Stimulated activated CD8-positive, alpha-beta memory T cell treated with anti-CD3 and anti-CD28 coated beads, Interleukin-2, amount 100 ng/mL, for 48 hours (primary cell): Measurements from ENCODE around the gene GPR176.
A peak's percentile ranks its signal among the peaks of the same experiment; 100 is the strongest.

Experiments
- DNase-seq, 2 donors: peaks; one replicate each; pipeline ENCODE4 v3.0.0-alpha.2; 2020; ENCODE audit warnings: low read depth in 2 of 2

The GPR176 gene

DNA sequence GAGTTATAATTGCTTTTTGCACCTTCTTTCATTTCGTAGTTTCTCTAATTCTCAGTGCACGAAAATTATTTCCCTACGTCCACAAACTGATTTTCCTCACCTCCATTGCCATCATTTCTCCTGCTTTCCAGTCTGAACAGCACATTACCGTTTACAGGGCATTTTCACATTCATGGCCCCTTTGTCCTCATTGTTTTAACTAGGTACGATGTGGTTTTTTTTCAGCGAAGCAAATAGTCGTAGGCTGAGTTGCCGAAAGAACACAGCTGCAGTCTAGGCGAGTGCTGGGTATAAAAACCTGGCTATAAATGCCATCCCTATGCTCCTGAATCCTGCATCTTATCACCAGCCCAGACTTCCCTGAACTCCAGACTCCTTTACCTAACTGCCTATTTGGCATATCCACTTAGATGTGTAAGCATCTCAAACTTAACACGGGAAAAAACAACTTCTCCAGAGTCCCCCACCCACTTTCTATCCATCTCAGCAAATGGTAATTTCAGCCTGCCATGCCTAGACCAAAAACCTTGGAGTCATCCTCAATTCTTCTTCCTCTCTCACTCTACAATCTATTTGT lies 136.7 kb downstream of the GPR176 start:
- DNase-seq = no peak

DNA sequence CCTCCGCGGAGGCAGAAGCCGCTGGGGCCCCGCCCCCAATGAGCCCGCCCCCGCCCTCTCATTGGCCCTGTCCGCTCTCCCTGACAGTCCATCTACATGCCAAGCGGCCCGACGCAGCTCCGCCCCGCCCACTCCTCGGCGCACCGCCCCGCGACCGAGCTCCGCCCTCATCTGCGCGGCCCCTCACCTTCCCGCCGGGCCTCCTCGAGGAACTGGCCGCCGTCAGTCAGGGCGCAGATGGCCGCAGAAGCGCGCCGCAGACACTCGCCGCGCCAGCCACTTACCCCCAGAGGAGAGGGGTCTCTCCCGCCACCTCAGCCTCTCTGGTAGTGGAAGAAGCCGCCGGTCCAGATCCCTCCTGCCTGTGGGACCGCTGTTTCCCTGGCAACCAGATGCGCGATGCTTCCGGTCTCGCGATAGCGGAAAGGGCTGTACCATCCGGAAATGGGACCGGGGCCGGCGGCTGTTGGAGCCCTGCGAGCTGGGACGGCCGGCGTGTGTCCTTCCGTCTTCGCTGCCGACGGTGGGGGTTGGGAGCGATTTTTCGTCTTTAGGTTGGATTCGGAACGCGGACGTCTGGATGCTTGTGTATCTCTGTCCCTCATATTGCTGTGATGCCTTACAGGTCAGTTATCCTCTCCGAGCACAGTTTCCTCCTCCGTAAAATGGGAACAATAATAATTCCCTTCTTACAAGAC lies 137.5 kb downstream of the GPR176 start, which contains the start of gene FSIP1:
Gene FSIP1, minus strand, starts transcription at position 401 of the 698 bp plus-strand sequence. CDS start 6,317 bp downstream, outside the sequence.
- DNase-seq = peak; percentile 92 to 93

DNA sequence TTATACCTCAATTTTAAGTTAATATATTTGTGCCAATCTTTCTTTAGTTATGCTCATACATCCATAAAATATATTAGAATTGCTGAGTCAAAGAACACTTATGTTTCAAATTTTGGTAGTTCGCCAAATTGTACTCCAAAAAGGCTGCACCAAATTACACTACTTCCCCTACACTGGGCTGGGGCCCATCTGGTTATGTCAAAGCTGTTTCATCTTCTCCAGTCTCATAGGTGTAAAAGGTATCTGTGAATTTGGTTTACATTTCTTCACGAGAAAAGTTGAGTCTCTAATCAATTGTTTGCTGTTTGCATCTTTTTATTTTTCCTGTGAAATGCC lies 138.1 kb downstream of the GPR176 start:
- no peak for DNase-seq

DNA sequence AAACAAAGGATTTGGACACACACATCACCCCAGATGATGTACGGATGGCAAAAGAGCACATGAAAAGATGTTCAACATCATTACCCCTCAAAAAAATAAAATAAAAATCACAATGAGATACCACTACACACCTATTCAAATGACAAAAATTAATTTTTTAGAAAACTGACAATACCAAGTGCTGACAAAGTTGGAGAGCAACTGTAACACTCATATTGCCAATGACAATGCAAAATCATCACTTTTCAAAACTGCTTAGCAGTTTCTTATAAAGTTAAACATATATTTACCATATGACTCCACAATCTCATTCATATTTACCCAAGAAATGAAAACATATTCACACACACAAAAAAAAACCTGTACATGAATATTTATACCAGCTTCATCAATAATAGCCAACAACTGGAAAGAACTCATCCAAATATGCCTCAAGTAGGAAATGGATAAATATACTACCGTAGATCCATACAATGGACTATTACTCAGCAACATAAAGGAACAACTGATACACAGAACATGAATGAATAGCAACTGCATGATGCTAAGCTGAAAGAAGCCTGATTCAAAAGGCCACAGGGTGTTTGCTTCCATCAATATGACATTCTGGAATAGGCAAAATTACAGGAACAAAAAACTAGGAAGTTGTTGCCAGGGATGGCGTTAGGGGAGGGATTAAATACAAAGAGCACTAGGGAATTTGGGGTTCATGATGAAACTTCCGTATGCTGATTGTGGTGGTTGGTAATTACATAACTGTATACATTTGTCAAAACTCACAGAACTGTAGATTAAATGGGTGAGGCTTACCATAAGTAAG lies 138.7 kb downstream of the GPR176 start:
- DNase-seq = no peak

DNA sequence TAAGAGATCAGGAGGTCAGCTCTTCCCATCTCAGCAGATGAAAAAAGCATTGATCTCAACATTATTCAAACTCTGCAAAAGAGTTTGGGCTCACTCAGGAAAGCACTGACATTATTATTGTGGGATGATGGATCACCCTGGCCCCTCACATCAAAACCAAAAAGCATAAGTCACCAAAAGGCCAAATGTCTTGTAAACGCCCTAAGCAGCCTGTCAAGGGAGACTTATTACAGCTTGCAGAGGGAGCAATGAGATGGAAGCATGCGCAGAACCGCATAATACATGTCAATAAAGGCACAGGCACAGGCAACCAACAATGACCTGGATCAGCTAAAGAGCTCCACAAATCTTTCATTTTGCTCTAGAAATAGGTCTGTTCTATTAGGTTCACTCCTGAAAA lies 142.0 kb downstream of the GPR176 start:
- no peak for DNase-seq

DNA sequence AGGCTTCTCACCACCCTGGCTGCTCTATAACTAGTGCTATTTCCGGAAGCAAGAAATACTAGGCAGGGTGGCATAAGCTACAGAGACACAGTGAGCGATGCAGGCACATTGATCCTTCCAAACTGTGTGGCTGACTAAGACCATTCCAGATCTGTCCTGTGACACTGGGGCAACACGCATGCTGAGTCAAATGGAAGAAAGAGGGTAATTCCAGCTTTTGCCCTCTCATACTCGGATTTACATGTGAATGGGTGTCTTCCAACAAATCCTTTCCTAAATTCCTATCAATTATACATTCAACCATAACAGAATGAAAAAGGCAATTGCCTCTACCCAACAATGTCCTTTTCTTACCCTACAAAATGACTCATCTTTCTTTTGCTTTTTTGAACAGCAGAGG lies 142.6 kb downstream of the GPR176 start:
- no peak for DNase-seq

DNA sequence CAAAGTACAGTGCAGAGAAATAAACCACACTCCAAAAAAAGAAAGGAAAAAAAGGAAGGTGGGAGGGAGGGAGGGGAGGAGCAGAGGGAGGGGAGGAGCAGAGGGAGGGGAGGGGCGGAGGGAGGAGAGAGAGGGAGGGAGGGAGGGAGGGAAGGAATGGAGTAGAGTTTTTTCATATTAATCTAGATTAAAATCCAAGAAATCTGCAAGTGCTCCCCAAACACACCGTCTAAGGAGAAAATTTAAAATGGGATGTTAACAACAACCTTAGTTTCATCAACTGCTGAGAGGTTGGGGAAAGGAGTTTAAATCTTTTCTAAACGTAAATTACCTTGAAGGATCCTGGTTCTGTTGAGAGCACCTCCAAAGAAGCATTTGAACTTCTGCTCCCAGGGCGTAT lies 144.0 kb downstream of the GPR176 start:
- no peak for DNase-seq

DNA sequence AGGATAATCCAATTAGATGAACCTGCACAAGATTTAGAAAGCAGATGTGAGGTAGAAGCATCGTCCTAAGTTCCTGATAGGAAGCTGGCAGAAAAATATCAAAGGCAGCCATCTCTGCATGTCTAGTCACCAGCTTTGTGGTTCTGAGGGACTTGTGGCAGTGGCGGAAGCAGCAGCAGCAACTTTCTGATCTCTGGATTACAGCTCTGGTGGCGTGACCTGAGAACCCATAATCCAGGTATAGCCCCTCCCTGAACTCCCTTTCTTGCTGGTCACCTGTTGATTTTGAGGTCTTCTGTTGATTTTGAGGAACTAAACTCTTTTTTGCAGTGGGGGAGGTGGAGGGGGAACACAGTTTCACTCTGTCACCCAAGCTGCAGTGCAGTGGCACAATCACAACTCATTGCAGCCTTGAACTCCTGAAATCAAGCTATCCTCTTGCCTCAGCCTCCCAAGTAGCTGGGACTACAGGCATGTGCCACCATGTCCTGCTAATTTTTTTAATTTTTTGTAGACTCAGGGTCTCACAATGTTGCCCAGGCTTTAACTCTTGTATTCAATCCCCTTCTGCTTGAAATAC lies 145.3 kb downstream of the GPR176 start:
- DNase-seq = no peak

DNA sequence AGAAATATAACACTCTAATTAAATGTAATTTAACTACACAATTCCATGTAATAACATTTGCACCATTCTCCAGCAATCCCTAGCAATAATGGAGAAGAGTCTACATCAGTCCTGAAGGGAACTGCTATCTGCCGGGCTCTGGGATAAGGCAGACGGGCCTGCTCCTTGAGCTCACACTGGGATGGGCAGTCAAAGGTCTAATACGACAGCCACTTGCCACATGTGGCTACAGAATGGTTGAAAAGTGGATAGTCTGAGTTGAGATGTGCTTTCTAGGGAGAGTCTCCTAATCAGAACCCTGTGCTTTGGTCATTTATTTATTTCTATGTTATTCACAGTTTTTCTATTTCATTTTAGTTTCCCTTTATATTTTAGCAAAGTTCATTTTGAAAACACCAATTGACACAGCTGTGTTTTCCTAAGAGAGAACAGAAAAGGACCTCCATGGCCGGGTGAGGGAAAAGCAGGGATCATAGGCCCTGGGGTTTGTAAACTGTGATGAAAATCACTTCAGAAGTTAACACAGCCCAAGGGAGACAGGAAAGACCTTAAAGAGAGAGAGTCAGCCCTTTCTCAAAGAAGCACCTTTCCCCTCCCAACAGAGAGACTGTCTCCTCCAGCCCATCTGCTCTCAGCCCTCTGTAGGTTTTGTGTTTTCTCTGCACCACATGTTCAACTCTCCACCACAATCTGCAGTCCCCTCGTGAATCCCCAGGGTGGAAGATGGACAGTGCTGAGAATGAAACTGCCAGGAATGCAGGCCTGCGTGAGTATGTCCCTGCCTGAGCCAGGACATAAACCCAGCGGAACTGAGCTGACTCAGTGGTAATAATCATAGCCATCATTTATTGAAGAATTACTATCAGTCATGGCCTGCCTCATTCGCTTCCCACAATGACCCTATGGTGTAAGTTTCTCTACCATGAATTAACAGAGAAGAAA lies 149.0 kb downstream of the GPR176 start:
- DNase-seq = no peak

DNA sequence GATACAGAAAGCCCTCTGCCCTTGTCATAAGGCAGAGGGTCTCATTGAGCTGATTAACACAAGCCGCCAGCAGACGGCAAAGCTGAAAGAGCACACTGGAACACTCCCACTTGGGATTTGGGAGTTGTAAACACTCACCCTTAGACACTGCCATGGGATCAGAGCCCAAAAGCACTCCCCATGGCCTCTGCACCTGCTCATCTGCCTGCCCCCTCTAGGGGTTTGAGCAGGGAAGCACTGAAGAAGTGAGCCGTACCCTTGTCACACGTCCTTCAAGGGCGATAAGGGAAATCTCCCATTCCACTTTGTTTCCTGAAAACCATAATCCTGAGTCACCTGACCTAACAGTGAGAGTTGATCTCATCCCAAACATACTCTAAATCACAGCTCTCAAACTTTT lies 152.1 kb downstream of the GPR176 start:
- no peak for DNase-seq

DNA sequence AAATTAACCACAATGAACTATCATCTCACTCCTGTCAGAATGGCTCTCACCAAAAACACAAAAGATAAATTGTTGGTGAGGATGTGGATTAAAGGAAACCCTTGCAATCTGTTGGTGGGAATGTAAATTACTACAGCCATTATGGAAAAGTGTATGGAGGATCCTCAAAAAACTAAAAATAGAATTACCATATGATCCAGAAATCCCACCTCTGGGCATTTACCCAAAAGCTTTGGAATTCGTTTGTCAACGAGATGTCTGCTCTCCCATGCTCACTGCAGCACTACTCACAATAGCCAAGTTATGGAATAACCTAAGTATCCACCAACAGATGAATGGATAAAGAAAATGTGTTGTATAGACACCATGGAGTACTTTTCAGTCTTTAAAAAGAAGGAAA lies 159.1 kb downstream of the GPR176 start:
- no peak for DNase-seq

DNA sequence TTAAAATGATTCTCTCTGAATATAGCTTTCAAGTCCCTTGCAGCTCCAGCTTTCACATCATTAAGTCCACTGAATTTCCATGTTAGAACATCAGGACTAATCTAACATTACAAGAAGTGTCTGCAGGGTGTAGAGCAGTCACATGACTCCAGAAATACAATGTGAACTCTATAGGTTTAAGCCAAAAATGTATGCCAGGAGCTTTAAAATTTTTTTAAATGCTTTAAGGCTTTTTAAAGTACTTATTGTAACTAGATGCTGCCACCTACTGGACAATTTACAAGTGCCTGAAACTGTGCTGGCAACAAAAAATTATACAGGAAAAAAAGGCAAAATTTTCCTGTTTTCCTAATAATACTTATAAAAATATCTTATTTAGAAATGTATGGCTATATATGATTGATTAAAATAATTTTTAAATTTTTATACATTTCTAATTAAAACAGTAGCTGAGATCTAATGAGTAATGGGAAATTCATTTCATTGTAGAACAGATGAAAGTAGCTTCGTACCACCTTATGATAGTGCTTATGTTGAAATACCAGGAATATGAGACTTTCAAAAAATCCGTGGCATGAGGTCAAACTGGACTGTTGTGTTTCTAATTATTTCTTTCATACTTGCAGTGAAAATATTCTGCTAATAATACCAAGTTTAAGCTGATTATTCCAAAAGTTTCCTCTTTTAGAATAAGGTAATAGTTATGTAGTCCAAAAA lies 163.1 kb downstream of the GPR176 start:
- no peak for DNase-seq

DNA sequence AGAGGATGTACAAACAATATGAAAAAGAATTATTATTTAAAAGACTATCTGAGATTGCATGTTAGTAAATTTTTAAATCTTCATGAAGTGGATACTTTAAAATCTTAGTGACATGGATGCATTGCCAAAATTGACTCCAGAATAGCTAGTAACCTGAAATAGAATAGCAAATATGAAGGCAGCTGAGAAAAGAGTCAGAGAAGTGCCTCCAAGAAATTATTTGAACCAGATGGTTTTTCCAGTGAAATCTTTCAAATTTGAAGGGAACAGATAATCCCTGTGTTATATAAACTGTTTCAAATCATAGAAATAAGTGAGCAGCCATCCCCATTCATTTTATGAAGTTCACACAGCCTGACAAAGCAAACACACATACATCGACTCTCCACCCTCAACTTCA lies 167.1 kb downstream of the GPR176 start:
- no peak for DNase-seq

DNA sequence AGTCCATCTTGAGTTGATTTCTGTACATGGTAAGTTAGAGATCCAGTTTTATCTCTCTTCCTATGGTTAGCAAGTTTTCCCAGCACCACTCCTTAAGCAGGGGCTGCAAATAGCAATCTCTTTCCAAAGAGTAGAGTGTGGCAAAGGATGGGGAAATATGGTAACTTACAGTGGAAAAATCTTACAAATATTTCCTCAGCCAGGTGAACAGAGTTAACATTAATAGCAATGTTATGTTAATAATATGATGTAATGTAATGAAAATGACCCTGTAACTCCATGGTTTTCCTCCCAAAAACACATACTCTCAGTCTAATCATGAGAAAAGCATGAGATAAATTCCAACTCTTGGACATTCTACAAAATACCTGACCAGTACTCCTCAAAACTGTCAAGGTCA lies 167.8 kb downstream of the GPR176 start:
- DNase-seq = no peak
